ENCODE results near the gene SYTL1.

Gene SYTL1

DNA sequence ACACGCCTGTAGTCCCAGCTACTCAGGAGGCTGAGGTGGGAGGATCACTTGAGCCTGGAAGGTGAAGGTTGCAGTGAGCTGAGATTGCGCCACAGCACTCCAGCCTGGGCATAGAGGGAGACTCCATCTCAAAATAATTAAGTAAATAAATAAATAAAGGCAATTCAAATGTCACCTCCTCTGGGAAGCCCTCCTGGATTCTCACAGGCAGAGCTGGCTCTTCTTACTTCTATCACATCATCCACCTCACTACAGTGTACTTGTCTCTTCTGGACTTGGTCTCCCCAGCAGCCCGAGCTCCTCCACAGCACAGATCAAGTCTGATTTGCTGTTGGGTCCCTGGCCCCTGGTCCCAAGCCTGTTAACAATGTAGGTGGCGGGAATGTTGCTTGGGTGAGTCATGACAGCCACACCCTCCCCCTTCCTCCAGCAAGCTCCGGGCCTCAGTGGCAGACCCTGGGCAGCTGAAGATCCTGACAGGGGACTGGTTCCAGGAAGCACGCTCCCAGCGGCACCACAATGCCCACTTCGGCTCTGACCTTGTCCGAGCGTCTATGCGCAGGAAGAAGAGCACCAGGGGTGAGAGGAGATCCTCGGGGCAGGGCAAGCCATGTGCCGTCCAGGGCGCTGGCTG, 5.3 kb downstream of the SYTL1 start:
- DNase-seq: no peak
- H4K20me1 ChIP-seq (ENCODE audit: insufficient read depth, low read length): no peaks in the 10 kb centered on the region
- no peak overlapping the region for H3K4me2 ChIP-seq (ENCODE audit: insufficient read depth, low read length)
- no peaks in the 10 kb centered on the region for H3K9me3 ChIP-seq (ENCODE audit: insufficient read depth, low read length, severe bottlenecking)
- no peaks in the 10 kb centered on the region for H3K27me3 ChIP-seq (ENCODE audit: insufficient read depth, low read length, poor library complexity)
- no peak overlapping the region for H3K27ac ChIP-seq (ENCODE audit: low read length)
- no peak overlapping the region for H3K4me3 ChIP-seq (ENCODE audit: low read depth in 1 of 2, low read length in 2 of 2)
- peaks cover 9% of the 10 kb centered on the region for H3K4me1 ChIP-seq (ENCODE audit: insufficient read depth, low read length)
- no peaks in the 10 kb centered on the region for H3K79me2 ChIP-seq (ENCODE audit: insufficient read depth, low read length)
- no peak overlapping the region for H3K9ac ChIP-seq (ENCODE audit: low read depth, low read length)
- TF ChIP-seq, protein P1, sequence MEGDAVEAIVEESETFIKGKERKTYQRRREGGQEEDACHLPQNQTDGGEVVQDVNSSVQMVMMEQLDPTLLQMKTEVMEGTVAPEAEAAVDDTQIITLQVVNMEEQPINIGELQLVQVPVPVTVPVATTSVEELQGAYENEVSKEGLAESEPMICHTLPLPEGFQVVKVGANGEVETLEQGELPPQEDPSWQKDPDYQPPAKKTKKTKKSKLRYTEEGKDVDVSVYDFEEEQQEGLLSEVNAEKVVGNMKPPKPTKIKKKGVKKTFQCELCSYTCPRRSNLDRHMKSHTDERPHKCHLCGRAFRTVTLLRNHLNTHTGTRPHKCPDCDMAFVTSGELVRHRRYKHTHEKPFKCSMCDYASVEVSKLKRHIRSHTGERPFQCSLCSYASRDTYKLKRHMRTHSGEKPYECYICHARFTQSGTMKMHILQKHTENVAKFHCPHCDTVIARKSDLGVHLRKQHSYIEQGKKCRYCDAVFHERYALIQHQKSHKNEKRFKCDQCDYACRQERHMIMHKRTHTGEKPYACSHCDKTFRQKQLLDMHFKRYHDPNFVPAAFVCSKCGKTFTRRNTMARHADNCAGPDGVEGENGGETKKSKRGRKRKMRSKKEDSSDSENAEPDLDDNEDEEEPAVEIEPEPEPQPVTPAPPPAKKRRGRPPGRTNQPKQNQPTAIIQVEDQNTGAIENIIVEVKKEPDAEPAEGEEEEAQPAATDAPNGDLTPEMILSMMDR (IDR thresholded peaks at IDR 0.05; ENCODE audit: borderline replicate concordance, extremely low read depth, low read length, poor library complexity, severe bottlenecking): no peak
- H3K36me3 ChIP-seq (ENCODE audit: insufficient read depth, low read length): no peaks in the 10 kb centered on the region
- no peak for ATAC-seq (ENCODE audit: insufficient read depth, low read depth)
- H2AFZ ChIP-seq (ENCODE audit: low read depth, low read length): no peak overlapping the region

DNA sequence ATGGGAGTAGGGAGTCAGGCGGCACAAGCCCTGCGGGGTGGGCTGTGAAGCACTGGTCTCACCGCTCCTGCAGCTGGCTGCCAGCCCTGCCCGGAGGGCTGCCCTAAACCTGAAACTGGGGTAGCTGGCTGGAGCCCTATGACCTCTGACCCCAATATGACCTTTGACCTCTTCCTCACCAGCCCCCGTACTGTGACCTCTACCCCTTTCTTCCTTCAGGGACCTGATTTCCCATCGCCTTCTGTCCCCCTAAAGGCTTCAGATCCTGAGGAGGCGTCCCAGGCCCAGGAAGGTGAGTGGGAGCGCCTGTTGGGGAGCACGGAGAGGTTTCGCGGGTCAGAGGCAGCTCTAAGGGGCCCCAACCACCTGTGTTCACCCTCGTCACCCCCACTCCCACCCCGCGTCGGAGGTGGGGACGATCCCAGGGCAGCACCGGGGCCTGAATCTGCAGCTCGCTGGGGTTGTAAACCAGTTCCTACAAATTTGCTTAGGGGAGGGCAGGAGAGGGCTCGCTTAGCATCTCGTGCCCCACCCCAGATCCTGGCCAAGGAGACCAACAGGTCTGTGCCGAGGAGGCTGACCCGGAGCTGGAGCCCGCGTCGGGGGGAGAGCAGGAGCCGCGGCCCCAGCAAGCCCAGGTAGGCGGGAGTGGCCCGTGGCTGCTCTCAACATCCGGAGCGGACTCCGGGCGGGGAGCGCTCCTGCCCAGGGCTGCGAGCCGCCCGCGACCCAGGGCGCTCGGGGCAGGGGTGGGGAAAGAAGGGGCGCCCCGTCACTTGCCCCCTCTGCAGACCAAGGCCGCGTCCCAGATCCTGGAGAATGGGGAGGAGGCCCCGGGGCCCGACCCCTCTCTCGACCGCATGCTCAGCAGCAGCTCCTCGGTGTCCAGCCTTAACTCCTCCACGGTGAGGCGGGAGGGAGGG, 7.3 kb downstream of the SYTL1 start:
- no peak overlapping the region for H3K4me2 ChIP-seq (ENCODE audit: insufficient read depth, low read length)
- ATAC-seq (ENCODE audit: insufficient read depth, low read depth): no peak
- H3K4me1 ChIP-seq (ENCODE audit: insufficient read depth, low read length): no peaks in the 10 kb centered on the region
- no peaks in the 10 kb centered on the region for H3K36me3 ChIP-seq (ENCODE audit: insufficient read depth, low read length)
- TF ChIP-seq, protein P1 (IDR thresholded peaks at IDR 0.05; ENCODE audit: borderline replicate concordance, extremely low read depth, low read length, poor library complexity, severe bottlenecking): no peak
- TF ChIP-seq EZH2 (IDR thresholded peaks at IDR 0.05; ENCODE audit: borderline replicate concordance, low read depth, low read length, severe bottlenecking): no peak
- H3K4me3 ChIP-seq (ENCODE audit: low read depth in 1 of 2, low read length in 2 of 2): no peak overlapping the region
- no peak overlapping the region for H3K9ac ChIP-seq (ENCODE audit: low read depth, low read length)
- DNase-seq: no peak
- no peaks in the 10 kb centered on the region for H3K9me3 ChIP-seq (ENCODE audit: insufficient read depth, low read length, severe bottlenecking)
- no peaks in the 10 kb centered on the region for H4K20me1 ChIP-seq (ENCODE audit: insufficient read depth, low read length)
- no peaks in the 10 kb centered on the region for H3K27me3 ChIP-seq (ENCODE audit: insufficient read depth, low read length, poor library complexity)
- H3K79me2 ChIP-seq (ENCODE audit: insufficient read depth, low read length): no peaks in the 10 kb centered on the region
- no peak overlapping the region for H2AFZ ChIP-seq (ENCODE audit: low read depth, low read length)
- no peak overlapping the region for H3K27ac ChIP-seq (ENCODE audit: low read length)

DNA sequence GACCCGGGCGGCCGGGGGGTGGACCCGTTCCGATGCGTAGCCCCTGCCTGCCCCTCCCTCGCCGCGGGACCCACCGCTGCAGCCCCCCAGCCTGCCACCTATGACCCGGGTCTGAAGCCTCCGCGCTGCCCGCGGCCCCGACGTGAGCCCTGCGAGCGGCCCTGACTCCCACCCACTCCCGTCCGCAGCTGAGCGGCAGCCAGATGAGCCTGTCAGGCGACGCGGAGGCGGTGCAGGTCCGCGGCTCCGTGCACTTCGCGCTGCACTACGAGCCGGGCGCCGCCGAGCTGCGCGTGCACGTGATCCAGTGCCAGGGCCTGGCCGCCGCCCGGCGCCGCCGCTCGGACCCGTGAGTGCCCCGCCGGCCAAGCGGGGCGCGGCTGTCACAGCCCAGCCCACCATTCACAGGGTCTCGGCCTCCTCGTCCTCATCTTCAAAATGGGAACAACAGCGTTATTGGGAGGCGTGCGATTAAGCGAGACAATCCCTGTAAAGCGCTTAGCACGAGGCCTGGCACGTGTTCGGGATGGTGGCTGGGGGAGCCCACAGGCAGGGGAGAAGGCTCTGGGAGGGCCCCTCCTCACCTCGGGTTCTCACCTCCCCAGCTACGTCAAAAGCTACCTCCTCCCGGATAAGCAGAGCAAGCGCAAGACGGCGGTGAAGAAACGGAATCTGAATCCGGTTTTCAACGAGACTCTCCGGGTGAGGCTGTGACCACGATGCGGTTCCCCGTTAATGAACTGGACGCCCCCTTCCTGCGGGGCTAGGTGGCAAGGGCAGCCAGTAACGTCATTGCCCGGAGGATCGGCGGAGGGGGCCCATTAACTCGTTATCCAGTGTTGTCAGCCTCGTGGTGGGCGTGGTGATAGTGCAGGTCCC, 8.2 kb downstream of the SYTL1 start:
- no peaks in the 10 kb centered on the region for H4K20me1 ChIP-seq (ENCODE audit: insufficient read depth, low read length)
- H3K27ac ChIP-seq (ENCODE audit: low read length): no peak overlapping the region
- no peaks in the 10 kb centered on the region for H3K4me1 ChIP-seq (ENCODE audit: insufficient read depth, low read length)
- H3K4me3 ChIP-seq (ENCODE audit: low read depth in 1 of 2, low read length in 2 of 2): no peak overlapping the region
- no peak overlapping the region for H2AFZ ChIP-seq (ENCODE audit: low read depth, low read length)
- ATAC-seq (ENCODE audit: insufficient read depth, low read depth): no peak
- no peak overlapping the region for H3K4me2 ChIP-seq (ENCODE audit: insufficient read depth, low read length)
- H3K79me2 ChIP-seq (ENCODE audit: insufficient read depth, low read length): no peaks in the 10 kb centered on the region
- H3K9me3 ChIP-seq (ENCODE audit: insufficient read depth, low read length, severe bottlenecking): no peaks in the 10 kb centered on the region
- TF ChIP-seq, protein P1 (IDR thresholded peaks at IDR 0.05; ENCODE audit: borderline replicate concordance, extremely low read depth, low read length, poor library complexity, severe bottlenecking): no peak
- TF ChIP-seq EZH2 (IDR thresholded peaks at IDR 0.05; ENCODE audit: borderline replicate concordance, low read depth, low read length, severe bottlenecking): no peak
- no peak overlapping the region for H3K9ac ChIP-seq (ENCODE audit: low read depth, low read length)
- no peaks in the 10 kb centered on the region for H3K27me3 ChIP-seq (ENCODE audit: insufficient read depth, low read length, poor library complexity)
- no peaks in the 10 kb centered on the region for H3K36me3 ChIP-seq (ENCODE audit: insufficient read depth, low read length)
- no peak for DNase-seq
